ENCODE data around the gene ODC1.

- TF ChIP-seq CTCF (IDR thresholded peaks at IDR 0.05; ENCODE audit: insufficient read depth, low read depth, low read length) (no peak), EZH2 (IDR thresholded peaks at IDR 0.05; ENCODE audit: insufficient read depth, low read length) (no peak)
Measured at GRCh38 chr2:10432311-10433181, 15.6 kb downstream of the ODC1 start.

Data from astrocyte (in vitro differentiated cells and primary cell).